HG03095 (cell line): ENCODE data around the gene MAOA.
"Not testable (repeated sequence)": the region's sequence is repeated elsewhere in the genome, so short reads cannot be mapped to it uniquely, and the experiment has no call there.

Experiments used
- ATAC-seq: cut with Tn5 transposase; IDR thresholded peaks from one replicate; pipeline ENCODE4 v1.9.1; 2021; ENCODE audit warnings: moderate library complexity; ENCODE audit not compliant: unreplicated experiment

MAOA gene

GRCh38 chrX:43661521-43662240 is 5.6 kb downstream of the MAOA start:
- ATAC-seq, result no peak

- no peak for ATAC-seq
Measured at GRCh38 chrX:43663173-43663572, 7.1 kb downstream of the MAOA start.

- no peak for ATAC-seq
Measured at GRCh38 chrX:43664258-43664657, 8.2 kb downstream of the MAOA start.

- no peak for ATAC-seq
Measured at GRCh38 chrX:43664708-43665107, 8.6 kb downstream of the MAOA start.

- no peak for ATAC-seq
Measured at GRCh38 chrX:43666311-43666912, 10.3 kb downstream of the MAOA start.

GRCh38 chrX:43675965-43676628 is 20.0 kb downstream of the MAOA start:
- not testable (repeated sequence) for ATAC-seq

- ATAC-seq, result no peak
Measured at GRCh38 chrX:43676971-43677572, 21.0 kb downstream of the MAOA start.

- ATAC-seq, result no peak
Measured at GRCh38 chrX:43677993-43678392, 21.9 kb downstream of the MAOA start.

GRCh38 chrX:43679058-43679457 is 23.0 kb downstream of the MAOA start:
- no peak for ATAC-seq

GRCh38 chrX:43679778-43680177 is 23.7 kb downstream of the MAOA start:
- no peak for ATAC-seq

- ATAC-seq, result no peak
Measured at GRCh38 chrX:43682726-43683125, 26.6 kb downstream of the MAOA start.

GRCh38 chrX:43685221-43685620 is 29.1 kb downstream of the MAOA start:
- no peak for ATAC-seq

GRCh38 chrX:43688586-43688985 is 32.5 kb downstream of the MAOA start:
- ATAC-seq, result no peak

GRCh38 chrX:43693602-43694406 is 37.7 kb downstream of the MAOA start:
- no peak for ATAC-seq

GRCh38 chrX:43699475-43699874 is 43.4 kb downstream of the MAOA start:
- no peak for ATAC-seq

- ATAC-seq, result no peak
Measured at GRCh38 chrX:43702079-43702524, 46.0 kb downstream of the MAOA start.

- no peak for ATAC-seq
Measured at GRCh38 chrX:43702660-43703059, 46.6 kb downstream of the MAOA start.

- no peak for ATAC-seq
Measured at GRCh38 chrX:43703211-43703791, 47.2 kb downstream of the MAOA start.

- no peak for ATAC-seq
Measured at GRCh38 chrX:43706786-43707370, 50.8 kb downstream of the MAOA start.
